Measurements from ENCODE around the gene NR5A2. TPM values are rescaled to one million over a fixed set of nuclear protein-coding genes. Genes with fewer than 3 reads are reported as not detected.

The NR5A2 gene
- polyA plus RNA-seq, 3 donors, result 2.1 to 20.8 (median 3.6) TPM

GRCh38 chr1:200213392-200213791, 185.9 kb downstream of the NR5A2 start:
- WGBS, 3 donors, result 95 to 98% (median 97%) methylated on average over 19 to 24 of the region's 24 CpGs

GRCh38 chr1:200213921-200214320, 186.4 kb downstream of the NR5A2 start:
- 94 to 97% (median 97%) methylated on average over 15 of the region's 15 CpGs for WGBS, 3 donors
- no peak overlapping the region for H3K27ac ChIP-seq (ENCODE audit: low read depth, low read length)

More at GRCh38 chr1:200213392-200213791, 185.9 kb downstream of the NR5A2 start:
- H3K27ac ChIP-seq (ENCODE audit: low read depth, low read length), result no peak overlapping the region

DNA sequence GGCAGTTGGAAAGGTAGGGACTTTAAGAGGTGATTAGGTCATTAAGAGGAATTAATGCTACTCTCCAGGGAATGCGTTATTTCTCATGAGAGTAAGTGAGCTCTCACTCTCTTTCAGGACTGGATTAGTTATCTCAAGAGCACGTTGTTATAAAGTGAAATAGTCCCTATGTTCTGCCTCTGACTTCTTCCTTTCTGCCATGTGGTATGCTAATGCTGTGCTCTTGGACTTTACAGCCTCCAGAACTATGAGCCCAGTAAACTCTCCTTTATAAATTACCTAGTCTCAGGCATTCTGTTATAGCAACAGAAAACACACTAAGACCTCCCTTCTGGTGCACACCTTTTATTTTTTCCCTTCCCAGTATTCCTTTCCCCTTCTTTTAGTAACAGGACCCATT, 187.8 kb downstream of the NR5A2 start:
- 84 to 88% (median 88%) methylated on average over 2 of the region's 2 CpGs for WGBS, 3 donors
- H3K27ac ChIP-seq (ENCODE audit: low read depth, low read length), result no peak overlapping the region

DNA sequence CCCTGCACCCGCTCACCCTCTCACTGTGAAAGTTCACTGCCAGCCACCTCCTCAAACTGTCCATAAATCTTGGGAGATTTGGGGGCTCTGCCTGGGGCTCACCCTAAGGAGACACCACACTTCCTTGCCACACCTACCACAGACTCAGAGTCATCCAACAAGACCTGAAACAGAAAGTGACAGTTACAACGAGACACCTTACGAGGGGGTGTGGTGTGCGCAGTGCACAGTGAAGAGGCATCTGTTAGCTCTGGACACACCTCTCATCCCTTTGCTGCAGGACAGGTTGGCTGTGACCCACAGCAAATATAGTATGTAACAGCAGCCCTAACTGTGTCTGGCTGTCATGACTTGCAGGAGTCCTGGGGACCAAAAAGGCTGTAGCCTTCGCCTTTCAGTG, 190.2 kb downstream of the NR5A2 start:
- no peak overlapping the region for H3K27ac ChIP-seq (ENCODE audit: low read depth, low read length)

DNA sequence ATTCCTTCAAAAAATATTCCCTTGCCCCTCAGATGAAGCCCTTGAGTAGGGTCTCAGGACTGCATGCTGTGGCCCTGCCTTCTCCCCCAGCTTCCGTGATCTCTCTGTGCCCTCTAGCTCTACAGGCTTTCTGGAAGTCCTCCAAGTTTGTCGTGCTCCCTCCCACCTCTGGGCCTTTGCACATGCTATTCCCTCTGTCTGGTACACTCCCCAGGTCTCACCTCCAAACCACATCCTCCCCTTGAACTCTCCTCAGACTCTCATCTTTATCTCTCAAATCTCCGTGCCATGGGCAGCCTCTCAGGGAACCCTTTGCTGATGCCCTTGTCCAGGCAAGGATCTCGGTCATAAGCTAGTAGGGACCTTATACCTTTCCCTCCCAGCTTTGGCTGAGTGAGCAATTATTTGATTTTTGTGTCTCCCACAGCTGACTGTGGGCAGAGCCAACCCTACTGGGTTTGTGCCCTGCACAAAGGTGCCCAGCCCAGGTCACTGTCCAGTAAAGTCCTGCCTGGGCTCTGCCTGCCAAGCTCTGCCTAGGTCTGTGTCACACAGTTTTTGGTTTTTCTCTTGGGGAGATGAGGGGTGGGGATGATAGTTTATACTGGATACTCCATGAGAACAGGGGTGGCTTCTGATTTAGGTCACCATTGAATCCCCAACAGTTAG, 194.2 kb downstream of the NR5A2 start:
- WGBS, 3 donors, result 89 to 90% (median 89%) methylated on average over 4 of the region's 4 CpGs
- H3K27ac ChIP-seq (ENCODE audit: low read depth, low read length), result no peak overlapping the region

More for the DNA sequence above, 190.2 kb downstream of the NR5A2 start:
- 88 to 96% (median 89%) methylated on average over 5 of the region's 5 CpGs for WGBS, 3 donors

DNA sequence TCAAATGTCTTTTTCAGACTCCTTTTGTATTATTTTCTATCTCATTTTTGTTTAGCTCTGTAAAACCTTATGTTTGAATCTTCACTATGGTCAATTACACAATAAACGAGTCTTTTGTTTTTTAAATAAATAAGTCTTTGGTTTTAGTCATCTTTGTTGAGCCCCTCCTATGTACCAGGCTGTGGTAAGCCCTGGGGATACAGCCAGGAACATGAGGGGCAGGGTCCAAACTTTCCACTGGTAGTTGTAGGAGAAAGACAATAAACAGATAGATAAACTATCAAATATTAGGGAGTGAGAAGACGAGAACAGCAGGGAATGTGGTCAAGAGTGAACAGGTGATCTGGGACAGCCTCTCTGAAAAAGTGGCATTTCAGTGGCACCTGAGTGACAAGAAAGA, 195.7 kb downstream of the NR5A2 start:
- 85 to 89% (median 88%) methylated on average over 2 of the region's 2 CpGs for WGBS, 3 donors
- H3K27ac ChIP-seq (ENCODE audit: low read depth, low read length), result no peak overlapping the region

- H3K27ac ChIP-seq (ENCODE audit: low read depth, low read length), result no peak overlapping the region
- WGBS, 3 donors, result 92 to 95% (median 94%) methylated on average over 4 of the region's 4 CpGs
Observed at GRCh38 chr1:200223613-200224012, 196.1 kb downstream of the NR5A2 start.

GRCh38 chr1:200224315-200224714, 196.8 kb downstream of the NR5A2 start:
- WGBS, 3 donors, result 74 to 83% (median 80%) methylated on average over 4 of the region's 4 CpGs
- no peak overlapping the region for H3K27ac ChIP-seq (ENCODE audit: low read depth, low read length)

DNA sequence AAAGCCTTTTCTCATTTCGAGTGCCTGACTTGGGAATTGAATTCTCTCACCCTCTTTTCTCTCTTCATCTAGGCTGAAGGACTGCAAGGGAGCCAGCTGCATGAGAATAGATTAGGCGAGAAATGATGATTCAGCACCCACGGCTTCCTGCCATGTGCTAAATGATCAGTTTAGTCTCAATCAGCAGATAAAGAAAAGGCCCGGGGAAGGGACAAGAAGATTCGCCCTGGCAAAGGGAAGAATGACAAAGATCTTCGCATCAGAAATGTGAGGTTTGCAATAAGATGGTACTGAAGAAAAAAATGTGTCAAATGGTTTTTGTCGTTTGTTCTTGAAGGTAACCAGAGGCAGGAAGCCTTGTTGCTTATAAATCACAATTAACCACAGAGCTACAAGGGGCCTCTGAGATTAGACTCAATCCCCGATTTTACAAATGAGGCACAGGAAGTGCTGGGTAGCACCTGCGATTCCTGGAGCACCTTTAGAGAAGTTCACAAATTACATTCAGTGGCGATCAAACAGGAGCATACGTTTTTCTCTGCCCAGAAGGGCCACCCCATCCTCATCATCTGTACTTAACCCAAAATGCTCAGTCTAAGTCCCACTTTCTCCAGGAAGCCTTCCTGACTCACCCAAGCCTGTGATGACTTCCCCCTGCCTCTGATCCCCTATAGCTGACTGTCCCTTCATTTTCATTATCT, 198.9 kb downstream of the NR5A2 start:
- no peak overlapping the region for H3K27ac ChIP-seq (ENCODE audit: low read depth, low read length)
- WGBS, 3 donors, result 20 to 56% (median 23%) methylated on average over 11 of the region's 11 CpGs

- WGBS, 3 donors, result 80 to 85% (median 82%) methylated on average over 1 of the region's 1 CpG
- H3K27ac ChIP-seq (ENCODE audit: low read depth, low read length), result no peak overlapping the region
Observed at GRCh38 chr1:200226969-200227303, 199.4 kb downstream of the NR5A2 start.

Data from adipose tissue (tissue), 3 donors.